Right renal pelvis (tissue), 4 donors: Measurements from ENCODE around the gene CSHL1. TPM values are rescaled to one million over a fixed set of nuclear protein-coding genes. Genes with fewer than 3 reads are reported as not detected.
"Not testable (repeated sequence)": the region's sequence is repeated elsewhere in the genome, so short reads cannot be mapped to it uniquely, and the experiment has no call there.

ENCODE experiments used
- DNase-seq, 4 donors: peaks; one replicate each; pipeline ENCODE4 v3.0.0-alpha.2; 2013; ENCODE audit warnings: low read depth in 4 of 4, low spot score in 3 of 4, missing footprints in 1 of 4
- polyA plus RNA-seq, 4 donors: library from polyadenylated mRNA; unstranded; fragments of 120-200 nt; gene quantifications; one replicate each; pipeline ENCODE4 v1.2.1, GENCODE V29; 2013; ENCODE audit not compliant: insufficient read length in 4 of 4

The CSHL1 gene
- polyA plus RNA-seq, 4 donors, result not detected

- DNase-seq, result not testable (repeated sequence)
Observed at GRCh38 chr17:63920050-63920449, 9.0 kb upstream of the CSHL1 start.

- peak in 3 of 4 donors; percentile 30 to 42 (median 33) for DNase-seq
Observed at GRCh38 chr17:63919311-63919723, 8.3 kb upstream of the CSHL1 start.

- not testable (repeated sequence) for DNase-seq
Observed at GRCh38 chr17:63918789-63919305, 7.8 kb upstream of the CSHL1 start, which contains the start of gene GH1. Gene GH1 (minus strand): TSS chr17:63918839. CDS start chr17:63918776, 63 bp downstream.

- DNase-seq, result no peak
Observed at GRCh38 chr17:63918305-63918704, 7.2 kb upstream of the CSHL1 start.

GRCh38 chr17:63917646-63918045 lies 6.6 kb upstream of the CSHL1 start:
- no peak for DNase-seq

- not testable (repeated sequence) for DNase-seq
Observed at GRCh38 chr17:63917206-63917605, 6.1 kb upstream of the CSHL1 start.

- no peak for DNase-seq
Observed at GRCh38 chr17:63916566-63917185, 5.6 kb upstream of the CSHL1 start.

- DNase-seq, result not testable (repeated sequence)
Observed at GRCh38 chr17:63915753-63916152, 4.7 kb upstream of the CSHL1 start.

GRCh38 chr17:63914471-63914870 lies 3.4 kb upstream of the CSHL1 start:
- DNase-seq, result no peak

GRCh38 chr17:63911657-63912100 lies 621 bp upstream of the CSHL1 start:
- no peak for DNase-seq

- DNase-seq, result no peak
Observed at GRCh38 chr17:63910096-63910495, 962 bp downstream of the CSHL1 start.

- not testable (repeated sequence) for DNase-seq
Observed at GRCh38 chr17:63909586-63909985, 1.5 kb downstream of the CSHL1 start.

GRCh38 chr17:63907161-63907778 lies 3.8 kb downstream of the CSHL1 start:
- DNase-seq, result not testable (repeated sequence)

GRCh38 chr17:63904796-63905195 lies 6.3 kb downstream of the CSHL1 start:
- DNase-seq, result not testable (repeated sequence)

- not testable (repeated sequence) for DNase-seq
Observed at GRCh38 chr17:63903787-63904201, 7.3 kb downstream of the CSHL1 start.

GRCh38 chr17:63901971-63902370 lies 9.1 kb downstream of the CSHL1 start:
- not testable (repeated sequence) for DNase-seq

- DNase-seq, result not testable (repeated sequence)
Observed at GRCh38 chr17:63898899-63899798, 11.9 kb downstream of the CSHL1 start.

GRCh38 chr17:63896524-63897354 lies 14.3 kb downstream of the CSHL1 start, which contains the start of gene CSH1:
Gene CSH1 (minus strand): TSS chr17:63896574. CDS start chr17:63896511, 63 bp downstream.
- DNase-seq, result not testable (repeated sequence)

- not testable (repeated sequence) for DNase-seq
Observed at GRCh38 chr17:63894821-63895220, 16.2 kb downstream of the CSHL1 start.

- not testable (repeated sequence) for DNase-seq
Observed at GRCh38 chr17:63894021-63894420, 17.0 kb downstream of the CSHL1 start.
